GM23248 (cell line): ENCODE data around the gene NT5C.

Source experiments
- EZH2 ChIP-seq: fragments of 200-600 bp; sonication (generic); IDR thresholded peaks from 2 replicates; pipeline ENCODE4 v1.6.1; 2018; ENCODE audit warnings: antibody characterized with exemption, mild to moderate bottlenecking; ENCODE audit not compliant: insufficient read depth, poor library complexity, severe bottlenecking
- EZH2phosphoT487 ChIP-seq: fragments of 200-600 bp; sonication (generic); IDR thresholded peaks from 2 replicates; pipeline ENCODE4 v1.6.1; 2018; ENCODE audit warnings: antibody characterized with exemption, moderate library complexity, mild to moderate bottlenecking, low read depth; ENCODE audit not compliant: insufficient read depth

DNA sequence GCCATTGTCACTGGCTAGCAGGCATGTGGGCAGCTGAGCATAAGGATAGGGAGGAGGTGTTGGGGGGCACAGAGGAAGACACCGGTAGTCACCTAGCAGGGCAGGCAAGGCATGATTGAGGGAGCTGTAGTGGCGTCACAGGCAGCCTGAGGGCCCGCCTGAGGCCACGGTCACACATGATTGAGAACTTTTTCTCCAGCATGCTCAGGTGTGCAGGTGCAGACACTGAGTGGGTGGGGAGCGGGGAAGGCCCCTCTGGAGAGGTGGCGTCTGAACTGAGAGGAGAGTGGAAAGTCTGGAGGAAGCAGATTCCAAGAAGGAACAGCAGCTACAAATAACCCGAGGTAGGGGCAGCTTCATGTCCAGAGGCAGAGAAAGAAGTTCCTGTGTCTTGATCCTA lies 32.7 kb downstream of the NT5C start:
- TF ChIP-seq EZH2, result no peak
- TF ChIP-seq EZH2phosphoT487, result no peak
